DND-41 (cell line): ENCODE data around the gene RPP25L.

Experiments used
- CTCF ChIP-seq: IDR thresholded peaks from 2 replicates; pipeline ENCODE4 v1.5.1; 2012; ENCODE audit warnings: borderline replicate concordance, low read length, moderate library complexity, mild to moderate bottlenecking; ENCODE audit not compliant: poor library complexity, severe bottlenecking; ENCODE audit errors: extremely low read depth
- EZH2 ChIP-seq: IDR thresholded peaks from 3 replicates; pipeline ENCODE4 v1.6.1; 2012; ENCODE audit warnings: borderline replicate concordance, low read depth, mild to moderate bottlenecking, moderate library complexity, low read length, inconsistent platforms; ENCODE audit not compliant: severe bottlenecking

GRCh38 chr9:34575862-34576596 is 35.9 kb downstream of the RPP25L start:
- no peak for TF ChIP-seq CTCF
- TF ChIP-seq EZH2: no peak
